Measurements from ENCODE around the gene ZNF512B.

GRCh38 chr20:63932606-63933160 is 37.0 kb downstream of the ZNF512B start:
- TF ChIP-seq CTCF (IDR thresholded peaks at IDR 0.05) (no peak), POLR2A (IDR thresholded peaks at IDR 0.05) (no peak)

Data from Peyer's patch (tissue), 4 donors.